Heart left ventricle (tissue), 16 donors: ENCODE measurements around the gene SNRPD3. TPM values are rescaled to one million over a fixed set of nuclear protein-coding genes. Genes with fewer than 3 reads are reported as not detected.
A peak's percentile ranks its signal among the peaks of the same experiment; 100 is the strongest.

Source experiments
- ATAC-seq, 4 donors: fragments of 200-7000 bp; cut with Tn5 transposase; one replicate each; pipeline ENCODE4 v1.9.1; 2020 to 2022; ENCODE audit warnings: moderate library complexity in 4 of 4, mild to moderate bottlenecking in 3 of 4, moderate number of reproducible peaks in 1 of 4
- DNase-seq, 5 donors: peaks; one replicate each; pipeline ENCODE4 v3.0.0-alpha.2; 2020
- H3K27ac ChIP-seq, 12 donors: fragments of 200-600 bp; sonication (generic) in 4 of 12; one replicate each; pipeline versions ENCODE4 v1.5.0 to v1.8.0; 2016 to 2022; ENCODE audit warnings: mild to moderate bottlenecking in 2 of 12
- H3K27me3 ChIP-seq, 9 donors: fragments of 200-600 bp; sonication (generic) in 2 of 9; one replicate each; pipeline versions ENCODE4 v1.5.1 to v1.8.0; 2016 to 2022; ENCODE audit warnings: mild to moderate bottlenecking in 3 of 9
- H3K36me3 ChIP-seq, 9 donors: fragments of 200-600 bp; sonication (generic) in 2 of 9; one replicate each; pipeline versions ENCODE4 v1.5.0 to v1.8.0; 2018 to 2022; ENCODE audit warnings: mild to moderate bottlenecking in 2 of 9
- H3K4me1 ChIP-seq, 12 donors: fragments of 200-600 bp; sonication (generic) in 4 of 12; one replicate each; pipeline versions ENCODE4 v1.5.0 to v1.8.0; 2016 to 2022; ENCODE audit warnings: mild to moderate bottlenecking in 3 of 12
- H3K4me3 ChIP-seq, 12 donors: fragments of 200-600 bp; sonication (generic) in 4 of 12; one replicate each; pipeline versions ENCODE4 v1.5.0 to v1.8.0; 2017 to 2022; ENCODE audit warnings: mild to moderate bottlenecking in 9 of 12, moderate library complexity in 4 of 12
- H3K9me3 ChIP-seq, 12 donors: fragments of 200-600 bp; sonication (generic) in 4 of 12; one replicate each; pipeline versions ENCODE4 v1.5.0 to v1.8.0; 2016 to 2022; ENCODE audit warnings: mild to moderate bottlenecking in 1 of 12
- CTCF ChIP-seq, 12 donors: fragments of 200-600 bp; sonication (generic) in 4 of 12; IDR thresholded peaks; one replicate each; pipeline versions ENCODE4 v1.5.0 to v1.8.0; 2018 to 2022; ENCODE audit warnings: antibody characterized with exemption in 12 of 12, mild to moderate bottlenecking in 5 of 12
- POLR2A ChIP-seq, 2 donors: fragments of 450-650 bp; IDR thresholded peaks; one replicate each; pipeline ENCODE4 v1.6.1; 2017; ENCODE audit warnings: antibody characterized with exemption in 2 of 2, mild to moderate bottlenecking in 2 of 2, moderate library complexity in 2 of 2
- WGBS, 4 donors: extraction: QIAGEN DNeasy Blood & Tissue Kit in 2 of 4; methylation state at CpG; one replicate each; pipeline versions ENCODE4 v1.1.5 to v1.1.7; 2013 to 2018; 5-methylcytosine and 5-hydroxymethylcytosine counted together
- intact Hi-C, 10 donors: fragments of 100-400 bp; cut with DNase I; formaldehyde crosslinking; loops; one replicate each; pipeline versions ENCODE4 v1.11.1 to v1.14.2; 2022
- polyA plus RNA-seq, 2 donors: library from polyadenylated mRNA; stranded (reverse); fragments of 200-250 nt; gene quantifications; one replicate each; pipeline ENCODE4 v1.2.3, GENCODE V29; 2013
- total RNA-seq, 9 donors: library from RNA; depleted of rRNA in 2 of 9; stranded (reverse); fragments of >200 nt in 2 of 9; fragmentation: NEBNext Ultra II Directional in 3 of 9; extraction: Animal tissue kit (Norgen Biotek cat#: 25700) in 3 of 9; gene quantifications; one replicate each; pipeline versions ENCODE4 v1.1.0 to v1.2.4, GENCODE V29; 2016 to 2023
- donor health status: ischemic (EF 13 %, LVEDD 7.1; RV severe dilation, severe dysfunction).
- donor health status: healthy with polysubstance abuse.
- donor health status: DM: no; HTN: yes; CAD: no.
- donor health status: DM: no; HTN: no; CAD: no.
- donor health status: ischemic (EF 25% LVEDD 6.9; RV normal size, moderate dysfunction).
- donor health status: ischemic (EF 25% LVEDD 5.7; RV mildly dilated, moderate dysfunction).
- donor health status: healthy.
- donor health status: DM: yes; HTN: yes; CAD: no.
- donor health status: ischemic (EF 35%, LVEDD 5.7; RV mildly dilated, moderate dysfunction).
- donor health status: nonischemic (EF 11% LVEDD 7.7; RV severe dilation, severe dysfunction).
- donor health status: DM: yes; HTN: yes; CAD: no.
- donor health status: PGD.
- donor health status: ischemic (EF 29% LVEDD 5.4; RV normal size, mild dysfunction).
- donor health status: nonischemic (EF 23%, LVEDD 6.1; RV moderate dilation, normal function).

The SNRPD3 gene
- total and polyA plus RNA-seq, 11 donors: 64.8 to 227 (median 74.1) TPM

GRCh38 chr22:24564376-24565058 lies 8.7 kb downstream of the SNRPD3 start:
- intact Hi-C loops: no loop called here
- Histone ChIP-seq H3K4me3 (no peak overlapping the region), H3K27ac (peak overlapping the region; percentile 45 to 81 (median 74)), H3K36me3 (peaks cover 0 to 73% (median 46%) of the 10 kb centered on the region in 9 donors), H3K27me3 (no peaks in the 10 kb centered on the region), H3K9me3 (no peaks in the 10 kb centered on the region), H3K4me1 (peaks cover 0 to 77% (median 32%) of the 10 kb centered on the region in 12 donors)
- ATAC-seq: peak; percentile 93 to 94 (median 94)
- TF ChIP-seq POLR2A (IDR thresholded peaks at IDR 0.05) (no peak), CTCF (IDR thresholded peaks at IDR 0.05) (no peak)
- DNase-seq: peak in 4 of 5 donors; percentile 48 to 67 (median 57)
- 34 to 60% (median 51%) methylated on average over 2 of the region's 2 CpGs for WGBS, 4 donors

GRCh38 chr22:24565077-24565476 lies 9.3 kb downstream of the SNRPD3 start:
- Histone ChIP-seq H3K27me3 (no peaks in the 10 kb centered on the region), H3K27ac (peak overlapping the region in 10 of 12 donors; percentile 28 to 81 (median 70)), H3K36me3 (peaks cover 0 to 73% (median 48%) of the 10 kb centered on the region in 9 donors), H3K4me3 (no peak overlapping the region), H3K4me1 (peaks cover 0 to 71% (median 31%) of the 10 kb centered on the region in 12 donors), H3K9me3 (no peaks in the 10 kb centered on the region)
- WGBS, 4 donors: 80 to 88% (median 84%) methylated on average over 2 of the region's 2 CpGs
- DNase-seq (no peak), ATAC-seq (no peak)
- TF ChIP-seq POLR2A (IDR thresholded peaks at IDR 0.05) (no peak), CTCF (IDR thresholded peaks at IDR 0.05) (no peak)
- intact Hi-C loops: no loop called here

GRCh38 chr22:24566899-24567511 lies 11.2 kb downstream of the SNRPD3 start:
- DNase-seq (no peak), ATAC-seq (no peak)
- H3K4me1 ChIP-seq: peaks cover 0 to 60% (median 29%) of the 10 kb centered on the region in 12 donors
- no peak overlapping the region for H3K4me3 ChIP-seq
- WGBS, 4 donors: 61 to 67% (median 65%) methylated on average over 8 of the region's 8 CpGs
- TF ChIP-seq POLR2A (IDR thresholded peaks at IDR 0.05): no peak
- TF ChIP-seq CTCF (IDR thresholded peaks at IDR 0.05): no peak
- H3K36me3 ChIP-seq: peaks cover 0 to 76% (median 52%) of the 10 kb centered on the region in 9 donors
- H3K9me3 ChIP-seq: no peaks in the 10 kb centered on the region
- H3K27me3 ChIP-seq: no peaks in the 10 kb centered on the region
- intact Hi-C loops: no loop called here
- peak overlapping the region in 2 of 12 donors; percentile 11 to 23 for H3K27ac ChIP-seq

GRCh38 chr22:24567668-24568067 lies 11.9 kb downstream of the SNRPD3 start:
- intact Hi-C loops: no loop called here
- peaks cover 0 to 77% (median 54%) of the 10 kb centered on the region in 9 donors for H3K36me3 ChIP-seq
- peaks cover 0 to 53% (median 28%) of the 10 kb centered on the region in 12 donors for H3K4me1 ChIP-seq
- no peaks in the 10 kb centered on the region for H3K9me3 ChIP-seq
- DNase-seq (no peak), ATAC-seq (no peak)
- no peaks in the 10 kb centered on the region for H3K27me3 ChIP-seq
- WGBS, 4 donors: 83 to 88% (median 86%) methylated on average over 10 of the region's 10 CpGs
- no peak overlapping the region for H3K4me3 ChIP-seq
- peak overlapping the region in 2 of 12 donors; percentile 11 to 23 for H3K27ac ChIP-seq
- TF ChIP-seq CTCF (IDR thresholded peaks at IDR 0.05): no peak
- TF ChIP-seq POLR2A (IDR thresholded peaks at IDR 0.05): no peak
